Mucosa of rectum (tissue), 2 donors: ENCODE data around the gene SLC35F6.

Experiments used
- H3K27ac ChIP-seq, 2 donors: one replicate each; pipeline ENCODE4 v1.7.0; 2013; ENCODE audit warnings: inconsistent platforms in 2 of 2, low read depth in 2 of 2, low read length in 2 of 2
- H3K27me3 ChIP-seq, 2 donors: one replicate each; pipeline ENCODE4 v1.7.0; 2013; ENCODE audit warnings: low read length in 2 of 2; ENCODE audit not compliant: control insufficient read depth in 2 of 2, insufficient read depth in 2 of 2
- H3K36me3 ChIP-seq, 2 donors: one replicate each; pipeline ENCODE4 v1.7.0; 2013; ENCODE audit warnings: low read length in 2 of 2; ENCODE audit not compliant: control insufficient read depth in 2 of 2, insufficient read depth in 2 of 2
- H3K4me1 ChIP-seq, 2 donors: one replicate each; pipeline ENCODE4 v1.7.0; 2013; ENCODE audit warnings: low read length in 2 of 2, mild to moderate bottlenecking in 1 of 2; ENCODE audit not compliant: control insufficient read depth in 2 of 2, insufficient read depth in 2 of 2
- H3K4me3 ChIP-seq, 2 donors: one replicate each; pipeline ENCODE4 v1.7.0; 2013; ENCODE audit warnings: low read length in 2 of 2
- H3K9ac ChIP-seq, 2 donors: one replicate each; pipeline ENCODE4 v1.7.0; 2013; ENCODE audit warnings: low read length in 2 of 2, low read depth in 1 of 2, mild to moderate bottlenecking in 1 of 2
- H3K9me3 ChIP-seq, 2 donors: one replicate each; pipeline ENCODE4 v1.7.0; 2013; ENCODE audit warnings: low read length in 2 of 2; ENCODE audit not compliant: control insufficient read depth in 2 of 2
- donor health status: healthy.
- donor health status: Normal muscosa, but diverticular disease.

The SLC35F6 gene

DNA sequence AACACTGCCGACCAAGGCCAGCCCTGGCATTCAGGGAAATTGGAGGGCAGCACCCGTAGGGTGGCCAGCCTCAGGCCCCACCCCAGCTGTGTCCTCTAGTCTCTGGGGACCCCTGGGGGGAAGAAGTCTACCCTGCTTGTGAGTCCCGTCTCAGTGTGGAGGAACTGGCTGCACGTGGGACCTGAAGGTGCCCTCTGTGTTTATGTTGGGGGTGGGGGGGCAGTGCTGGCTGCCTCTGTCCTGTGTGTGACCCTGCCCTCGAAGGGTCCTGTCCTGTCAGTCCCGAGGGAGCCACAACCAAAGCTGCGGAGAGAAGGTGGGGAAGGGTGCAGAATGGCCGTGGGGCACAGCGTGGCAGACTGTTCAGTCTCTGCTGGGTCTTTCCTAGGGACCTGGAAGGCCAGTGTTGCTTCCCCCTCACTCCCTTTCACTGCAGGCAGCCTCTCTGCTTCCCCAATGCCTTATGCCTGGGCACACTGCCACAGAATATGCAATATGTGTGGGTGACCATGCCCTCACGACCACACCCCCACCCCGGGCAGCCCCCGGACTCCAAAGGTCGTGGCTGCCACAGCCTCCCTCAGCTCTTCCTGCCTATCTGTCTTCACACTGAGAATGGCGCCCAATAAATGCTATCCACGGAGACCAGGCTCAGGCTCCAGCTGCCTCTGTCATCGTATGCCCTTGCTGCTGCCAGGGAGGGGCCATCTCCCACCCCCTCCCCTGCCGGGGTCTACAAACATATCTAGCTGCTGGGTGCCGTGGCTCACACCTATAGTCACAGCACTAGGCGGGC, 33.3 kb upstream of the SLC35F6 start:
- no peak overlapping the region for H3K4me3 ChIP-seq
- peaks cover 0 to 2% of the 10 kb centered on the region in 2 donors for H3K4me1 ChIP-seq
- H3K27me3 ChIP-seq, result peaks cover 0 to 4% of the 10 kb centered on the region in 2 donors
- no peak overlapping the region for H3K9ac ChIP-seq
- no peaks in the 10 kb centered on the region for H3K36me3 ChIP-seq
- H3K27ac ChIP-seq, result no peak overlapping the region
- H3K9me3 ChIP-seq, result no peaks in the 10 kb centered on the region

DNA sequence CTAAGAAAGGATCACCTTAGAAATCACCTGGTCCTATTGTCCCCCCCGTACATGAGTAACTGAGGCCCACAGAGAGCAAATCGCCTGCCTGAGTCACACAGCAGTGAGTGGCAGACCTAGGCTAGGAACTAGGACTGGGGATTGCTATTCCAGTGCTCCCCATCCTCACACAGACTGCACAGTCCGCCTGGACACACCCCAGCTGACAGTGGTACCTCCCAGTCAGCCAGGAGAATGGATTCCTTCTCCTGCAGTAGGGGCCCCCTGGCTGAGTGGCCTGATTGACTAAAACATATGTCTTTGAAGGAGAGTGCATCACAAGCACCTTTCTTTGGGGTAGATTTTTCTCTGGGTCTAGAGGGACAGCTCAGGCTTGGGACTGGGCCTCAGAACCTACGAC, 32.4 kb upstream of the SLC35F6 start:
- Histone ChIP-seq H3K27ac (no peak overlapping the region), H3K4me3 (no peak overlapping the region), H3K36me3 (no peaks in the 10 kb centered on the region), H3K9ac (no peak overlapping the region), H3K27me3 (peaks cover 0 to 4% of the 10 kb centered on the region in 2 donors), H3K9me3 (no peaks in the 10 kb centered on the region), H3K4me1 (peaks cover 0 to 2% of the 10 kb centered on the region in 2 donors)

DNA sequence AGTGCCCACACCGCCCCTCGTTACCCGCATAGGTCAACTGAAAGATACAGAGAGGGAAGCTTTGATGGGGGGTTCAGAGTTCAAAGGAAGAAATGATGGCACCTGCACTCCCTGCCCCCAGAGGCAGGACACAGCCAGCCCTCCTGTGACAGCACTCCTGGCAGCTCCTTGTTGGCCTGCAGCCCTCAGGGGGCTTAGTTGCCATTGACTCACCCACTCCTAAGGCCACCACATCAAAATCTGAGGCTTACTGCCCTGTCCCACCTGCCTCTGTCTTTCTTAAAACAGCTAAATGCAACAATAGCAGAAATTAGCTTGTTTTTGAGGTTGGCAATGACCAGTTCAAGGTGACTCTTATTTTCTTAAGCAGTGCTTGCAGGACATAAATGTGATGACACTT, 31.6 kb upstream of the SLC35F6 start:
- no peaks in the 10 kb centered on the region for H3K9me3 ChIP-seq
- H3K9ac ChIP-seq, result no peak overlapping the region
- no peaks in the 10 kb centered on the region for H3K36me3 ChIP-seq
- no peak overlapping the region for H3K27ac ChIP-seq
- peaks cover 0 to 4% of the 10 kb centered on the region in 2 donors for H3K27me3 ChIP-seq
- H3K4me1 ChIP-seq, result peaks cover 0 to 2% of the 10 kb centered on the region in 2 donors
- no peak overlapping the region for H3K4me3 ChIP-seq

DNA sequence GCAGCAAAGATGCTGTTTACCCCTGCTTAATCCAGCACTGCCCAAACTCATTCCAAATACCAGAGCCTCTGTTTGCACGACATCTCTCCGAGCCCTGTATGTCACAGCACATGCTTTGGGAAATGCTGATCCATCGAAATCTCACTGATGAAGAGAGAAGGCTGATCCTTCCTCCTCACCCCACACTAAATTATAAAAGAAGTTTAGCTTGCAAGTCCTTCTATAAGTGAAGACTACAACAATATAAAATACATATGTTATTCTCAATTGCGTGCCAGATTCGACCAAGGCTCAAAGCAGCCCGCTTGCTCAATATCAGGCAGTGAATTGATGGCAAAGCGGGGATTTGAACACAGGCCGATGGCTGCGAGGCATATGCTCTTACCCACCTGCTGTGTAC, 30.7 kb upstream of the SLC35F6 start:
- Histone ChIP-seq H3K36me3 (no peaks in the 10 kb centered on the region), H3K9ac (no peak overlapping the region), H3K4me3 (no peak overlapping the region), H3K4me1 (peaks cover 0 to 2% of the 10 kb centered on the region in 2 donors), H3K9me3 (no peaks in the 10 kb centered on the region), H3K27me3 (no peaks in the 10 kb centered on the region), H3K27ac (no peak overlapping the region)

DNA sequence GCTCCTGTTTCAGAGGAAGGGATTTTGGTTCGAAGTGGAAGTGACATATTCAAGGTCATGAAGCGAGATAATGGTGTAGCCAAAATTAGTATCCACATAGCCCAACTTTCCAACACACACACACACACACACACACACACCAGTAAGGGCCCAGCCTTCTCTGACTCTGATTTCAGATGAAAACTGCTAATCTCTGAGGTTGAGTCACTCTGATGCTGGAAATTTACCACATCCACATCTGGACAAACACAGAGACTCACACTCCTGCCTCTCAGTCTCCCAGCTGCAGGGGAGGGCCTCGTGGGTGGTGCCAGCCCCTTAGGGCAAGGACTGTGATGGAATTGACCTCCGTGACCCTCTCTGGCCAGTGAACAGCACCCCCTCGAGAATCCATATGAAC, 29.0 kb upstream of the SLC35F6 start:
- Histone ChIP-seq H3K9ac (no peak overlapping the region), H3K4me1 (peaks cover 0 to 2% of the 10 kb centered on the region in 2 donors), H3K27ac (no peak overlapping the region), H3K27me3 (no peaks in the 10 kb centered on the region), H3K9me3 (no peaks in the 10 kb centered on the region), H3K36me3 (no peaks in the 10 kb centered on the region), H3K4me3 (no peak overlapping the region)

DNA sequence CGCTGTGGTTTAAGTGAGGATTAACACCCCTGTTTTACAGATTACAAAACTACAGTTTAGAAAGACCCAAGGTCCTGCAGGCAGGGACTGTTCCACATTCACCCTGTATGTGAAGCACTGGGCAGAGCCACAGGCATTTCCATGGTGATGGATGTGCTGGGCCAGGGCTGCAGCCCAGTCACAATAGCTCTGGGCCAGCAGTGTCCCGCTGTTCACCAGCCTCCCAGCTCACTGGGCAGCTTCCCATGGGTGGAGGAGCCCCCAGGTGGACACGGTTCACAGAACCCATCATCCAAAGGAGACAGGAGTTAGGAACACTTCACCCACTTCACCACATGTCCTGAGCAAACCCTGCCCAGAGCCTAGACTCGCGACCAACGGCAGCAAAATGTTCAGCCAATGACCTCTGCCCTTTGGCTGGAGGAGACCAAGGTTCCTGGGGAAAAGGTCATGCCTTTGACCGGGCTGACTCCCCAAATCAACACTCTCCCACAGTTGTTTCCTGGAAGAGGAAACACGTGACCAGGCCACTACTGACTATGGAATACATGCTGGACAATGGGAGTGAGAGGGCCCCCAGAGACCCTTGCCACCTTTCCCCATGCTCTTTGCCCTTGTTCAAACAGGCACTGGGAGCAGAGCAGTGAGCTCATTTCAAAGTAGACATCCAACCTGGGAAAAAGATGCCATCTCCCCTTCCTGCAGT, 28.0 kb upstream of the SLC35F6 start:
- Histone ChIP-seq H3K27me3 (no peaks in the 10 kb centered on the region), H3K9ac (no peak overlapping the region), H3K4me1 (peaks cover 0 to 2% of the 10 kb centered on the region in 2 donors), H3K4me3 (no peak overlapping the region), H3K9me3 (no peaks in the 10 kb centered on the region), H3K27ac (no peak overlapping the region), H3K36me3 (no peaks in the 10 kb centered on the region)

DNA sequence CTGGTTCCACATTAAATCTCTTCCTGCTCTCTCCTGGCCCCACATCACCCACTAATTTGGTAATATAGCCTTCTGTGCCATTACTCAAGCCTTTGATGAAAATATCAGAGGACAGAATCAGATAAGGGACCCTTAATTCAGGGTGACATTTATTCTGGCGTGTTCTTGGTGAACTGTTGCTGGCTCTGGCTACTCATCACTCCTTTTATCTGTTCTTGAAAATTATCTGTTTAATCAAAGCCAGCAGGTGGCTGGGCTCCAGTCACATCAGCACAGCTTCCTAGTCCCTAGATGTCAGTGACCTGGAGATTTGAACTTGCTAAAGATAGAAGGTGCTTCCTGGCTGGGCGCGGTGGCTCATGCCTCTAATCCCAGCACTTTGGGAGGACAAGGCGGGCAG, 26.9 kb upstream of the SLC35F6 start:
- Histone ChIP-seq H3K27me3 (no peaks in the 10 kb centered on the region), H3K4me1 (peaks cover 0 to 2% of the 10 kb centered on the region in 2 donors), H3K4me3 (no peak overlapping the region), H3K36me3 (no peaks in the 10 kb centered on the region), H3K9me3 (no peaks in the 10 kb centered on the region), H3K27ac (no peak overlapping the region), H3K9ac (no peak overlapping the region)

DNA sequence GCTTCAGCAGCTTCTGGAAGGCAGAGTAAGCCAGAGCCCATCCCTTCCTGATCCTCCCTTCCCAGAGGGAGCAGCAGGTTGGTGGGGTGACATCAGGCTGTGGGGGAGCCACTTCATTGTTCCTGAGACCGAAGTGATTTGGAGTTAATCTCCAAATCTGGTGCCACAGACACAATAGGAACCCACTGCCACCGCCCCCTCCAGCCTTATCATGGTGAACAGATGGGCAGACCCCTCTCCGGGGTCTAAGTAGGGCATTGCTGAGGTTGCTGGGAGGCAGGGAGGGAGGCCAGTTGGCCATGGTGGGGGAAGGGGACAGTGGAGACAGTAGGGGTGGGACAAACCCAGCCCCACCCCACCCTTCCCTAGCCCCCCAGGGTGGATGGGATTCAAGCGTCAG, 25.6 kb upstream of the SLC35F6 start:
- Histone ChIP-seq H3K9ac (no peak overlapping the region), H3K4me1 (peaks cover 0 to 2% of the 10 kb centered on the region in 2 donors), H3K27me3 (no peaks in the 10 kb centered on the region), H3K36me3 (no peaks in the 10 kb centered on the region), H3K9me3 (no peaks in the 10 kb centered on the region), H3K27ac (no peak overlapping the region), H3K4me3 (no peak overlapping the region)

DNA sequence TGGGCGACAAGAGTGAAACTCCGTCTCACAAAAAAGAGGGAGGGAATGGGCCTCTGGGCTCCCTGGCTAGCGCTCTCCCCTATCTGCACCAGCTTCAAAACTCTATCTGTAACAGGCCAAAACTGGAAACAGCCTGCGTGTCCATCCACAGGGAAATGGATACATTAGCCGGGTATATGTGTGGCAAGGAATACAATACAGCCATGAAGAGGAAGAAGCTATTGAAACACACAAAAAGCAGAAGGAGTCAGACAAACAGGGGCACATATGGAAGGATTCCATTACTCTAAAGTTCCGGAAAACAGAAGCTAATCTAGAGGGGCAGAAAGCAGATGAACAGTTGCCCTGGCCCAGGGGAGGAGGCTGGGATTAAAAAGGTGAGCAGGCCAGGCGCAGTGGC, 24.6 kb upstream of the SLC35F6 start:
- no peaks in the 10 kb centered on the region for H3K27me3 ChIP-seq
- peaks cover 0 to 2% of the 10 kb centered on the region in 2 donors for H3K4me1 ChIP-seq
- no peaks in the 10 kb centered on the region for H3K36me3 ChIP-seq
- H3K9ac ChIP-seq, result no peak overlapping the region
- no peak overlapping the region for H3K27ac ChIP-seq
- H3K4me3 ChIP-seq, result no peak overlapping the region
- no peaks in the 10 kb centered on the region for H3K9me3 ChIP-seq

DNA sequence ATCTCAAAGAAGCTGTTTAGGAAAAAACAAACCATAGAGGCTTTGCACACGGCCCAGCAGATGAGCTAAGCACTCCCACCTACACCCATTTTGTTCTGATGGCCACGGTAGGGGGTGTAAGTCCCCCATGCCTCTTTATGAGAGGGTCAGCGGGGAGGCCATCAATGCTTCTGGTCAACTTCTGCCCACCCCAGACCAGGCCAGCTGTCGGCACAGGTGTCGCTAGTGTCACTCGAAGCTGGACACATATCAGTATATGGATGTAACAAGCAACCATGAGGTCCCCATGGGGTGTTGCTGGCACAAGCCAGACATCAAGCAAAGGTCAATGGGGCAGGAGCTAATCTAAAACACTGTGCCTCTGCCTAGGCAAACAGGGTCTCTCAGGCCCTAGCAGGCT, 23.7 kb upstream of the SLC35F6 start:
- no peak overlapping the region for H3K9ac ChIP-seq
- no peak overlapping the region for H3K27ac ChIP-seq
- no peaks in the 10 kb centered on the region for H3K27me3 ChIP-seq
- H3K36me3 ChIP-seq, result no peaks in the 10 kb centered on the region
- no peaks in the 10 kb centered on the region for H3K4me1 ChIP-seq
- H3K9me3 ChIP-seq, result no peaks in the 10 kb centered on the region
- no peak overlapping the region for H3K4me3 ChIP-seq
